GM12878 (cell line): ENCODE results near the gene ANKRD6. TPM values are rescaled to one million over a fixed set of nuclear protein-coding genes. Genes with fewer than 3 reads are reported as not detected.

Experiments
- ATAC-seq: fragments of 200-7000 bp; cut with Tn5 transposase; 3 replicates; pipeline ENCODE4 v1.9.1; 2020; ENCODE audit warnings: mild to moderate bottlenecking, moderate library complexity
- BruUV-seq: library from RNA; stranded (reverse); fragments of 400-500 nt; replicated peaks from 2 replicates; lab custom pipeline; 2021; lab: Mats Ljungman, UMichigan
- CTCF ChIA-PET: fragments of 300-600 bp; sonication (Branson Sonifier 250); formaldehyde crosslinking; extraction: SDS; loops from one replicate; lab custom pipeline; 2021; ENCODE audit warnings: inconsistent platforms; lab: Yijun Ruan, JAX
- POLR2A ChIA-PET: fragments of 350-600 bp; formaldehyde crosslinking; extraction: SDS; loops from one replicate; lab custom pipeline; 2021; ENCODE audit warnings: inconsistent platforms; lab: Charles Lee
- RAD21 ChIA-PET: fragments of 300-600 bp; sonication (Branson Sonifier 250); formaldehyde crosslinking; loops from one replicate; lab custom pipeline; 2023; ENCODE audit warnings: antibody characterized with exemption; ENCODE audit not compliant: unreplicated experiment; lab: Charles Lee
- SMC1A ChIA-PET: fragments of 300-600 bp; sonication (Branson Sonifier 250); formaldehyde crosslinking; loops from one replicate; lab custom pipeline; 2023; ENCODE audit not compliant: unreplicated experiment, uncharacterized antibody; lab: Charles Lee
- DNase-seq: peaks from one replicate; pipeline ENCODE4 v3.0.0-alpha.2; 2011; ENCODE audit warnings: low read depth, low spot score
- FAIRE-seq: peaks from 3 replicates; lab custom pipeline; 2011; peaks lifted over from hg19 to GRCh38; lab: Jason Lieb, UNC
- H2AFZ ChIP-seq: 2 replicates; pipeline ENCODE4 v1.6.0; 2011; ENCODE audit warnings: low read depth, low read length, control low read depth; ENCODE audit not compliant: control insufficient read depth
- H3K27ac ChIP-seq: 2 replicates; pipeline ENCODE4 v1.5.1; 2011; ENCODE audit warnings: control low read depth; ENCODE audit not compliant: control insufficient read depth, insufficient read depth
- H3K27me3 ChIP-seq, 2 experiments: replicated peaks in 1 of 2; 2 replicates each; pipeline versions ENCODE4 v1.6.0 to v1.6.1; 2011; ENCODE audit warnings: low read length in 1 of 2; ENCODE audit not compliant: control insufficient read depth in 2 of 2, insufficient read depth in 2 of 2
- H3K36me3 ChIP-seq, 2 experiments: 2 replicates each; pipeline ENCODE4 v1.5.1; 2011; ENCODE audit warnings: low read length in 1 of 2; ENCODE audit not compliant: control insufficient read depth in 2 of 2, insufficient read depth in 2 of 2
- H3K4me1 ChIP-seq: 2 replicates; pipeline ENCODE4 v1.6.1; 2011; ENCODE audit warnings: mild to moderate bottlenecking, low read length, moderate library complexity, mixed read lengths; ENCODE audit not compliant: control insufficient read depth, insufficient read depth
- H3K4me2 ChIP-seq: 2 replicates; pipeline ENCODE4 v1.6.0; 2011; ENCODE audit warnings: control low read depth; ENCODE audit not compliant: control insufficient read depth, insufficient read depth
- H3K4me3 ChIP-seq: fragments of 200-600 bp; sonication (generic); 2 replicates; pipeline ENCODE4 v1.5.1; 2016
- H3K79me2 ChIP-seq: 2 replicates; pipeline ENCODE4 v1.6.0; 2011; ENCODE audit warnings: low read length; ENCODE audit not compliant: control insufficient read depth, insufficient read depth
- H3K9ac ChIP-seq: 2 replicates; pipeline ENCODE4 v1.8.0; 2011; ENCODE audit warnings: low read length, control low read depth, mixed read lengths; ENCODE audit not compliant: control insufficient read depth, insufficient read depth
- H3K9me3 ChIP-seq: replicated peaks from 3 replicates; pipeline ENCODE4 v1.5.1; 2011; ENCODE audit warnings: mild to moderate bottlenecking, low read length; ENCODE audit not compliant: control insufficient read depth, insufficient read depth
- H4K20me1 ChIP-seq: 2 replicates; pipeline ENCODE4 v1.6.0; 2011; ENCODE audit not compliant: control insufficient read depth, insufficient read depth
- BCL11A ChIP-seq: IDR thresholded peaks from 2 replicates; pipeline ENCODE4 v1.6.1; 2011; ENCODE audit warnings: low read depth, low read length
- CBFB ChIP-seq: IDR thresholded peaks from 2 replicates; pipeline ENCODE4 v1.6.1; 2016; ENCODE audit warnings: antibody characterized with exemption, low read depth
- EP300 ChIP-seq, 2 experiments: fragments of 150-350 bp in 1 of 2; IDR thresholded peaks; 2 replicates each; pipeline ENCODE4 v1.6.1; 2011 to 2012; ENCODE audit warnings: low read depth in 2 of 2, low read length in 2 of 2, borderline replicate concordance in 1 of 2, improper control_type of control experiment in 1 of 2, inconsistent platforms in 1 of 2; ENCODE audit not compliant: control insufficient read depth in 1 of 2
- EZH2 ChIP-seq: IDR thresholded peaks from 2 replicates; pipeline ENCODE4 v1.6.1; 2012; ENCODE audit warnings: low read depth, mild to moderate bottlenecking, control low read depth, inconsistent platforms, low read length, borderline replicate concordance; ENCODE audit not compliant: control insufficient read depth
- PAX8 ChIP-seq: fragments of 450-650 bp; IDR thresholded peaks from 2 replicates; pipeline ENCODE4 v1.6.1; 2017; ENCODE audit warnings: mild to moderate bottlenecking, moderate library complexity
- PML ChIP-seq: IDR thresholded peaks from 2 replicates; pipeline ENCODE4 v1.6.1; 2012; ENCODE audit warnings: low read length, inconsistent platforms
- POLR2AphosphoS5 ChIP-seq: IDR thresholded peaks from 2 replicates; pipeline ENCODE4 v1.6.1; 2011; ENCODE audit warnings: mild to moderate bottlenecking, low read length, inconsistent platforms
- SUPT20H ChIP-seq: IDR thresholded peaks from 2 replicates; pipeline ENCODE4 v1.6.1; 2011; ENCODE audit warnings: low read depth, mild to moderate bottlenecking, low read length, moderate library complexity, borderline replicate concordance; ENCODE audit not compliant: control insufficient read depth
- ZSCAN29 ChIP-seq: fragments of 450-650 bp; IDR thresholded peaks from 2 replicates; pipeline ENCODE4 v1.6.1; 2017; ENCODE audit warnings: mild to moderate bottlenecking, moderate library complexity
- whole genome bisulfite sequencing: methylation state at CpG from one replicate; pipeline ENCODE4 v1.1.6; 2016; ENCODE audit warnings: low lambda C conversion rate; ENCODE audit not compliant: insufficient replicate concordance, insufficient coverage; ENCODE audit errors: missing lambda C conversion rate; 5-methylcytosine and 5-hydroxymethylcytosine counted together
- in situ Hi-C: fragments of 300-500 bp; cut with MboI; formaldehyde crosslinking; loops from 9 replicates; pipeline ENCODE4 v1.14.3; 2018; ENCODE audit warnings: mixed read lengths
- intact Hi-C: fragments of 100-400 bp; cut with micrococcal nuclease; formaldehyde crosslinking; loops from one replicate; pipeline ENCODE4 v1.14.2; 2022; ENCODE audit not compliant: unreplicated experiment
- polyA plus RNA-seq, 11 experiments: library from polyadenylated mRNA; depleted of rRNA in 4 of 11; unstranded in 6 of 11; stranded (reverse) in 5 of 11; fragments of >200 nt; fragmentation: Nextera tagmentation in 4 of 11; fragmentation: Illumina TruSeq in 1 of 11; extraction: Ambion mirVana in 4 of 11; extraction: Trizol in 1 of 11; gene quantifications; 1 replicate in 1 of 11; 2 replicates in 10 of 11; pipeline versions ENCODE4 v1.2.1 to v1.2.3, GENCODE V29; 2011 to 2016; ENCODE audit warnings: inconsistent platforms in 2 of 11, missing spikeins in 2 of 11, low read depth in 1 of 11
- total RNA-seq, 4 experiments: library from RNA; depleted of rRNA in 3 of 4; stranded (reverse); fragments of >200 nt in 3 of 4; fragmentation: Illumina TruSeq in 1 of 4; extraction: Trizol in 1 of 4; gene quantifications; 2 replicates each; pipeline versions ENCODE4 v1.2.1 to v1.2.3, GENCODE V29; 2013 to 2021
- TF ChIP-seq, protein P1 (sequence below): fragments of 450-650 bp; IDR thresholded peaks from 2 replicates; pipeline ENCODE4 v1.6.1; 2016; ENCODE audit warnings: mild to moderate bottlenecking
- TF ChIP-seq, protein P2 (sequence below): IDR thresholded peaks from 2 replicates; pipeline ENCODE4 v1.6.1; 2012; ENCODE audit warnings: low read depth, low read length, improper control_type of control experiment
- TF ChIP-seq, protein P3 (sequence below): IDR thresholded peaks from 2 replicates; pipeline ENCODE4 v1.6.1; 2012; ENCODE audit warnings: low read depth, low read length, improper control_type of control experiment
- TF ChIP-seq, protein P4 (sequence below): IDR thresholded peaks from 2 replicates; pipeline ENCODE4 v1.6.1; 2011; ENCODE audit warnings: low read depth, low read length, improper control_type of control experiment, borderline replicate concordance
- TF ChIP-seq, protein P5 (sequence below): fragments of 150-350 bp; IDR thresholded peaks from 2 replicates; pipeline ENCODE4 v1.6.1; 2014; ENCODE audit warnings: mild to moderate bottlenecking, low read depth, low read length
- TF ChIP-seq, protein P6 (sequence below): fragments of 450-650 bp; IDR thresholded peaks from 2 replicates; pipeline ENCODE4 v1.6.1; 2017; ENCODE audit warnings: mild to moderate bottlenecking, moderate library complexity

Gene ANKRD6
- total and polyA plus RNA-seq, 10 of the 15 experiments (the other 5 are each of a cell fraction or from before 2014, with no cell fraction given) = 0.03 to 0.90 (median 0.38) TPM

DNA sequence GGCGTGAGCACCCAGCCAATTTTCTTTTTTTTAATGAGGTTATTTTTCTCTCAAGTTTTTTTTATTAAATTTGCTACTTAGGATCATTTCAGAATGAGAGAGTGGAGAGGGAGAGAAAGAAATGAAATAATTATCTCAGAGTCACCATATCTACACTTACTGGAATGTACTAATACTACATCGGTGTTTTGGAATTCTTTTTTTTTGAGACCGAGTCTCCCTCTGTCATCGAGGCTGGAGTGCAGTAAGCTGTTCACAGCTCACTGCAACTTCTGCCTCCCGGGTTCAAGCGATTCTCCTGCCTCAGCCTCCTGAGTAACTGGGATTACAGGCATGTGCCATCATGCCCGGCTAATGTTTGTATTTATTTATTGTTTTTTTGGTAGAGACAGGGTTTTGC, 27.8 kb downstream of the ANKRD6 start (continued):
- TF ChIP-seq EP300 (IDR thresholded peaks at IDR 0.05; ENCODE audit: borderline replicate concordance in 1 of 2, control insufficient read depth in 1 of 2, low read depth in 2 of 2, low read length in 2 of 2) = no peak
- TF ChIP-seq, protein P1, sequence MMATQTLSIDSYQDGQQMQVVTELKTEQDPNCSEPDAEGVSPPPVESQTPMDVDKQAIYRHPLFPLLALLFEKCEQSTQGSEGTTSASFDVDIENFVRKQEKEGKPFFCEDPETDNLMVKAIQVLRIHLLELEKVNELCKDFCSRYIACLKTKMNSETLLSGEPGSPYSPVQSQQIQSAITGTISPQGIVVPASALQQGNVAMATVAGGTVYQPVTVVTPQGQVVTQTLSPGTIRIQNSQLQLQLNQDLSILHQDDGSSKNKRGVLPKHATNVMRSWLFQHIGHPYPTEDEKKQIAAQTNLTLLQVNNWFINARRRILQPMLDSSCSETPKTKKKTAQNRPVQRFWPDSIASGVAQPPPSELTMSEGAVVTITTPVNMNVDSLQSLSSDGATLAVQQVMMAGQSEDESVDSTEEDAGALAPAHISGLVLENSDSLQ = no peak
- TF ChIP-seq ZSCAN29 = no peak
- TF ChIP-seq BCL11A = no peak
- no peak for TF ChIP-seq SUPT20H
- TF ChIP-seq POLR2AphosphoS5 = no peak
- TF ChIP-seq EZH2 = no peak
- TF ChIP-seq CBFB = no peak
- TF ChIP-seq, protein P2, sequence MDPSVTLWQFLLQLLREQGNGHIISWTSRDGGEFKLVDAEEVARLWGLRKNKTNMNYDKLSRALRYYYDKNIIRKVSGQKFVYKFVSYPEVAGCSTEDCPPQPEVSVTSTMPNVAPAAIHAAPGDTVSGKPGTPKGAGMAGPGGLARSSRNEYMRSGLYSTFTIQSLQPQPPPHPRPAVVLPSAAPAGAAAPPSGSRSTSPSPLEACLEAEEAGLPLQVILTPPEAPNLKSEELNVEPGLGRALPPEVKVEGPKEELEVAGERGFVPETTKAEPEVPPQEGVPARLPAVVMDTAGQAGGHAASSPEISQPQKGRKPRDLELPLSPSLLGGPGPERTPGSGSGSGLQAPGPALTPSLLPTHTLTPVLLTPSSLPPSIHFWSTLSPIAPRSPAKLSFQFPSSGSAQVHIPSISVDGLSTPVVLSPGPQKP = no peak

DNA sequence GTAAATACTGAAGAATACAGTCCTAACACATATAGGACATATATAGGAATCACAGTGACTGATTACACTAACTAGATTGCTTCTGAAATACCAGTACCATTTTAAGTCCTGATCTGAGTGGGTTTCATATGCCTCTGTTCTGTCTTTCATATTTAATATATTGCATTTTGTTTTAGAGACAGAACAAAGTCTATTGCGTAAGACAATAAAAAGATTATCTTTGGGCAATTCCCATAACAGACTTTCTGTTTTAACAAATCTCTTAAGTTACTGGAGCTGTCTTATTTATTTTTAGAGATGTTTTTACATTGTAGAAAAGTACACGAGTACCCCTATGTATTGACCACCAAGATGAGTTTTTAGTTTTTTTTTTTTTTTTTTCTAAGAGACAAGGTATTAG, 29.6 kb downstream of the ANKRD6 start:
- intact Hi-C loops (no loop called here), in situ Hi-C loops (no loop called here)
- H2AFZ ChIP-seq = no peak overlapping the region
- no peaks in the 10 kb centered on the region for H3K9me3 ChIP-seq
- POLR2A ChIA-PET = no interaction called here
- no peak for FAIRE-seq
- H3K27ac ChIP-seq = no peak overlapping the region
- no peak overlapping the region for H3K4me3 ChIP-seq
- H3K4me1 ChIP-seq = no peaks in the 10 kb centered on the region
- H3K4me2 ChIP-seq = no peak overlapping the region
- SMC1A ChIA-PET = no interaction called here
- H3K36me3 ChIP-seq = no peaks in the 10 kb centered on the region
- no peak for DNase-seq
- ATAC-seq = no peak
- H3K9ac ChIP-seq = no peak overlapping the region
- H3K27me3 ChIP-seq = no peaks in the 10 kb centered on the region
- no peaks in the 10 kb centered on the region for H4K20me1 ChIP-seq
- CTCF ChIA-PET = interaction anchor here (0.6 kb wide), 2 partner anchors 82 to 122 kb away, joined by 3 read pairs; no protein-coding TSS in a partner anchor
- 62% methylated on average over 2 of the region's 2 CpGs for WGBS
- RAD21 ChIA-PET = no interaction called here
- BruUV-seq = no TSS peak
- H3K79me2 ChIP-seq = no peaks in the 10 kb centered on the region
- TF ChIP-seq PML (no peak), PAX8 (no peak)
- TF ChIP-seq, protein P3, sequence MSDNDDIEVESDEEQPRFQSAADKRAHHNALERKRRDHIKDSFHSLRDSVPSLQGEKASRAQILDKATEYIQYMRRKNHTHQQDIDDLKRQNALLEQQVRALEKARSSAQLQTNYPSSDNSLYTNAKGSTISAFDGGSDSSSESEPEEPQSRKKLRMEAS = no peak
- TF ChIP-seq, protein P4, sequence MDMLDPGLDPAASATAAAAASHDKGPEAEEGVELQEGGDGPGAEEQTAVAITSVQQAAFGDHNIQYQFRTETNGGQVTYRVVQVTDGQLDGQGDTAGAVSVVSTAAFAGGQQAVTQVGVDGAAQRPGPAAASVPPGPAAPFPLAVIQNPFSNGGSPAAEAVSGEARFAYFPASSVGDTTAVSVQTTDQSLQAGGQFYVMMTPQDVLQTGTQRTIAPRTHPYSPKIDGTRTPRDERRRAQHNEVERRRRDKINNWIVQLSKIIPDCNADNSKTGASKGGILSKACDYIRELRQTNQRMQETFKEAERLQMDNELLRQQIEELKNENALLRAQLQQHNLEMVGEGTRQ = no peak
- TF ChIP-seq, protein P5, sequence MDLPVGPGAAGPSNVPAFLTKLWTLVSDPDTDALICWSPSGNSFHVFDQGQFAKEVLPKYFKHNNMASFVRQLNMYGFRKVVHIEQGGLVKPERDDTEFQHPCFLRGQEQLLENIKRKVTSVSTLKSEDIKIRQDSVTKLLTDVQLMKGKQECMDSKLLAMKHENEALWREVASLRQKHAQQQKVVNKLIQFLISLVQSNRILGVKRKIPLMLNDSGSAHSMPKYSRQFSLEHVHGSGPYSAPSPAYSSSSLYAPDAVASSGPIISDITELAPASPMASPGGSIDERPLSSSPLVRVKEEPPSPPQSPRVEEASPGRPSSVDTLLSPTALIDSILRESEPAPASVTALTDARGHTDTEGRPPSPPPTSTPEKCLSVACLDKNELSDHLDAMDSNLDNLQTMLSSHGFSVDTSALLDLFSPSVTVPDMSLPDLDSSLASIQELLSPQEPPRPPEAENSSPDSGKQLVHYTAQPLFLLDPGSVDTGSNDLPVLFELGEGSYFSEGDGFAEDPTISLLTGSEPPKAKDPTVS = no peak
- TF ChIP-seq, protein P6, sequence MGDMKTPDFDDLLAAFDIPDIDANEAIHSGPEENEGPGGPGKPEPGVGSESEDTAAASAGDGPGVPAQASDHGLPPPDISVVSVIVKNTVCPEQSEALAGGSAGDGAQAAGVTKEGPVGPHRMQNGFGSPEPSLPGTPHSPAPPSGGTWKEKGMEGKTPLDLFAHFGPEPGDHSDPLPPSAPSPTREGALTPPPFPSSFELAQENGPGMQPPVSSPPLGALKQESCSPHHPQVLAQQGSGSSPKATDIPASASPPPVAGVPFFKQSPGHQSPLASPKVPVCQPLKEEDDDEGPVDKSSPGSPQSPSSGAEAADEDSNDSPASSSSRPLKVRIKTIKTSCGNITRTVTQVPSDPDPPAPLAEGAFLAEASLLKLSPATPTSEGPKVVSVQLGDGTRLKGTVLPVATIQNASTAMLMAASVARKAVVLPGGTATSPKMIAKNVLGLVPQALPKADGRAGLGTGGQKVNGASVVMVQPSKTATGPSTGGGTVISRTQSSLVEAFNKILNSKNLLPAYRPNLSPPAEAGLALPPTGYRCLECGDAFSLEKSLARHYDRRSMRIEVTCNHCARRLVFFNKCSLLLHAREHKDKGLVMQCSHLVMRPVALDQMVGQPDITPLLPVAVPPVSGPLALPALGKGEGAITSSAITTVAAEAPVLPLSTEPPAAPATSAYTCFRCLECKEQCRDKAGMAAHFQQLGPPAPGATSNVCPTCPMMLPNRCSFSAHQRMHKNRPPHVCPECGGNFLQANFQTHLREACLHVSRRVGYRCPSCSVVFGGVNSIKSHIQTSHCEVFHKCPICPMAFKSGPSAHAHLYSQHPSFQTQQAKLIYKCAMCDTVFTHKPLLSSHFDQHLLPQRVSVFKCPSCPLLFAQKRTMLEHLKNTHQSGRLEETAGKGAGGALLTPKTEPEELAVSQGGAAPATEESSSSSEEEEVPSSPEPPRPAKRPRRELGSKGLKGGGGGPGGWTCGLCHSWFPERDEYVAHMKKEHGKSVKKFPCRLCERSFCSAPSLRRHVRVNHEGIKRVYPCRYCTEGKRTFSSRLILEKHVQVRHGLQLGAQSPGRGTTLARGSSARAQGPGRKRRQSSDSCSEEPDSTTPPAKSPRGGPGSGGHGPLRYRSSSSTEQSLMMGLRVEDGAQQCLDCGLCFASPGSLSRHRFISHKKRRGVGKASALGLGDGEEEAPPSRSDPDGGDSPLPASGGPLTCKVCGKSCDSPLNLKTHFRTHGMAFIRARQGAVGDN = no peak
